Trophoblast cell (in vitro differentiated cells and primary cell): ENCODE measurements around the gene PEX10.

Source experiments
- DNase-seq, 2 donors: peaks; one replicate each; pipeline ENCODE4 v3.0.0-alpha.2; 2016
- H2AFZ ChIP-seq: 2 replicates; pipeline ENCODE4 v1.6.1; 2013; ENCODE audit warnings: low read length, moderate library complexity, mild to moderate bottlenecking; ENCODE audit not compliant: insufficient read depth, poor library complexity
- H2AK5ac ChIP-seq: 2 replicates; pipeline ENCODE4 v1.6.1; 2013; ENCODE audit warnings: mild to moderate bottlenecking, low read length
- H2BK120ac ChIP-seq: 2 replicates; pipeline ENCODE4 v1.6.1; 2013; ENCODE audit warnings: low read length, mild to moderate bottlenecking, moderate library complexity; ENCODE audit not compliant: insufficient read depth, poor library complexity
- H2BK12ac ChIP-seq: 2 replicates; pipeline ENCODE4 v1.6.1; 2013; ENCODE audit warnings: mild to moderate bottlenecking, low read length, moderate library complexity
- H2BK5ac ChIP-seq: 2 replicates; pipeline ENCODE4 v1.6.1; 2013; ENCODE audit warnings: low read length, low read depth, moderate library complexity, mild to moderate bottlenecking; ENCODE audit not compliant: poor library complexity
- H3K14ac ChIP-seq: 2 replicates; pipeline ENCODE4 v1.6.1; 2013; ENCODE audit warnings: mild to moderate bottlenecking, low read length
- H3K18ac ChIP-seq: 2 replicates; pipeline ENCODE4 v1.6.1; 2013; ENCODE audit warnings: mild to moderate bottlenecking, low read length
- H3K23ac ChIP-seq: 2 replicates; pipeline ENCODE4 v1.6.1; 2013; ENCODE audit warnings: low read length
- H3K27ac ChIP-seq: 2 replicates; pipeline ENCODE4 v1.5.1; 2013; ENCODE audit warnings: low read depth, mild to moderate bottlenecking, inconsistent platforms, low read length, moderate library complexity
- H3K27me3 ChIP-seq: 2 replicates; pipeline ENCODE4 v1.6.1; 2013; ENCODE audit warnings: inconsistent platforms, mild to moderate bottlenecking, low read length, moderate library complexity; ENCODE audit not compliant: insufficient read depth
- H3K36me3 ChIP-seq, 2 experiments: 1 replicate in 1 of 2; 2 replicates in 1 of 2; pipeline ENCODE4 v1.6.1; 2013; ENCODE audit warnings: low read length in 2 of 2, mild to moderate bottlenecking in 2 of 2, moderate library complexity in 1 of 2; ENCODE audit not compliant: insufficient read depth in 2 of 2, control insufficient read depth in 1 of 2
- H3K4ac ChIP-seq: 2 replicates; pipeline ENCODE4 v1.6.1; 2013; ENCODE audit warnings: low read depth, mild to moderate bottlenecking, low read length, moderate library complexity
- H3K4me1 ChIP-seq, 2 experiments: 1 replicate in 1 of 2; 2 replicates in 1 of 2; pipeline ENCODE4 v1.6.1; 2013; ENCODE audit warnings: low read length in 2 of 2, mild to moderate bottlenecking in 2 of 2, moderate library complexity in 1 of 2; ENCODE audit not compliant: insufficient read depth in 2 of 2, control insufficient read depth in 1 of 2
- H3K4me2 ChIP-seq: 2 replicates; pipeline ENCODE4 v1.6.1; 2013; ENCODE audit warnings: inconsistent platforms, mild to moderate bottlenecking, low read length, moderate library complexity
- H3K4me3 ChIP-seq: 2 replicates; pipeline ENCODE4 v1.5.1; 2013; ENCODE audit warnings: mild to moderate bottlenecking, low read depth, low read length, inconsistent platforms
- H3K79me1 ChIP-seq: one replicate; pipeline ENCODE4 v1.6.1; 2013; ENCODE audit warnings: low read length
- H3K79me2 ChIP-seq: 2 replicates; pipeline ENCODE4 v1.6.1; 2013; ENCODE audit warnings: low read length, mild to moderate bottlenecking; ENCODE audit not compliant: control insufficient read depth, insufficient read depth, poor library complexity
- H3K9ac ChIP-seq: 2 replicates; pipeline ENCODE4 v1.6.1; 2013; ENCODE audit warnings: mild to moderate bottlenecking, low read length
- H3K9me3 ChIP-seq: 2 replicates; pipeline ENCODE4 v1.6.1; 2013; ENCODE audit warnings: low read depth, mild to moderate bottlenecking, control low read depth, inconsistent platforms, low read length; ENCODE audit not compliant: insufficient read depth
- H4K12ac ChIP-seq: 2 replicates; pipeline ENCODE4 v1.6.1; 2013; ENCODE audit warnings: low read depth, mild to moderate bottlenecking, low read length, moderate library complexity
- H4K8ac ChIP-seq: 2 replicates; pipeline ENCODE4 v1.6.1; 2013; ENCODE audit warnings: low read depth, mild to moderate bottlenecking, low read length, moderate library complexity
- H4K91ac ChIP-seq: one replicate; pipeline ENCODE4 v1.6.1; 2013; ENCODE audit warnings: low read depth, mild to moderate bottlenecking, low read length, moderate library complexity
- WGBS: extraction: QIAGEN DNeasy Blood & Tissue Kit; methylation state at CpG from one replicate; pipeline ENCODE4 v1.1.7; 2013; ENCODE audit warnings: missing lambda C conversion rate; ENCODE audit not compliant: insufficient read length, insufficient coverage; ENCODE audit errors: extremely low coverage; 5-methylcytosine and 5-hydroxymethylcytosine counted together

The PEX10 gene

GRCh38 chr1:2408859-2409276, 3.5 kb downstream of the PEX10 start:
- Histone ChIP-seq H2BK5ac (no peak overlapping the region), H3K27ac (no peak overlapping the region), H2AFZ (no peak overlapping the region), H3K9me3 (no peaks in the 10 kb centered on the region), H2BK12ac (no peak overlapping the region), H3K36me3 (peaks cover 50 to 51% of the 10 kb centered on the region in 2 experiments), H3K4me3 (no peak overlapping the region), H3K27me3 (no peaks in the 10 kb centered on the region), H4K12ac (no peak overlapping the region), H2BK120ac (no peak overlapping the region), H3K4me2 (no peak overlapping the region), H3K79me2 (peaks cover 9% of the 10 kb centered on the region), H3K23ac (no peak overlapping the region), H3K14ac (no peak overlapping the region), H2AK5ac (no peak overlapping the region), H3K4ac (no peak overlapping the region), H3K79me1 (peaks cover 12% of the 10 kb centered on the region), H4K8ac (no peak overlapping the region), H3K4me1 (peaks cover 15 to 20% of the 10 kb centered on the region in 2 experiments), H4K91ac (peak overlapping the region; percentile 17), H3K9ac (no peak overlapping the region), H3K18ac (no peak overlapping the region)
- DNase-seq, result no peak
- no CpG with 5 or more reads among the region's 13 CpGs for WGBS

- Histone ChIP-seq H3K27me3 (no peaks in the 10 kb centered on the region), H3K79me2 (peaks cover 9% of the 10 kb centered on the region), H2BK12ac (no peak overlapping the region), H3K36me3 (peaks cover 53% of the 10 kb centered on the region in 2 experiments), H3K14ac (no peak overlapping the region), H3K4me1 (peaks cover 12 to 17% of the 10 kb centered on the region in 2 experiments), H3K4ac (no peak overlapping the region), H4K91ac (no peak overlapping the region), H3K18ac (no peak overlapping the region), H3K79me1 (peaks cover 12% of the 10 kb centered on the region), H3K27ac (no peak overlapping the region), H4K12ac (no peak overlapping the region), H3K4me2 (no peak overlapping the region), H2BK120ac (no peak overlapping the region), H3K9me3 (no peaks in the 10 kb centered on the region), H4K8ac (no peak overlapping the region), H2AFZ (no peak overlapping the region), H2AK5ac (no peak overlapping the region), H3K23ac (no peak overlapping the region), H3K4me3 (peak overlapping the region; percentile 13), H2BK5ac (no peak overlapping the region), H3K9ac (no peak overlapping the region)
- no CpG with 5 or more reads among the region's 24 CpGs for WGBS
- DNase-seq, result peak in 1 of 2 donors; percentile 20
These were observed 3.9 kb downstream of the PEX10 start for GRCh38 chr1:2408456-2408855.

- Histone ChIP-seq H3K79me2 (peaks cover 6% of the 10 kb centered on the region), H4K91ac (no peak overlapping the region), H2BK5ac (no peak overlapping the region), H3K79me1 (peaks cover 9% of the 10 kb centered on the region), H3K27me3 (no peaks in the 10 kb centered on the region), H3K27ac (no peak overlapping the region), H3K4me2 (no peak overlapping the region), H3K4me1 (peaks cover 7 to 12% of the 10 kb centered on the region in 2 experiments), H3K4ac (no peak overlapping the region), H2BK12ac (no peak overlapping the region), H3K9me3 (no peaks in the 10 kb centered on the region), H3K18ac (no peak overlapping the region), H3K9ac (no peak overlapping the region), H3K36me3 (peaks cover 57 to 58% of the 10 kb centered on the region in 2 experiments), H2BK120ac (no peak overlapping the region), H2AFZ (no peak overlapping the region), H4K12ac (no peak overlapping the region), H2AK5ac (no peak overlapping the region), H3K14ac (no peak overlapping the region), H4K8ac (no peak overlapping the region), H3K4me3 (no peak overlapping the region), H3K23ac (no peak overlapping the region)
- WGBS, result no CpG with 5 or more reads among the region's 8 CpGs
- DNase-seq, result no peak
These were observed 4.4 kb downstream of the PEX10 start for GRCh38 chr1:2407991-2408275.

- Histone ChIP-seq H3K79me1 (peaks cover 5% of the 10 kb centered on the region), H3K23ac (no peak overlapping the region), H4K91ac (no peak overlapping the region), H3K4me1 (peaks cover 6 to 11% of the 10 kb centered on the region in 2 experiments), H3K36me3 (peaks cover 62 to 64% of the 10 kb centered on the region in 2 experiments), H4K8ac (no peak overlapping the region), H3K9ac (no peak overlapping the region), H3K79me2 (peaks cover 4% of the 10 kb centered on the region), H3K27me3 (no peaks in the 10 kb centered on the region), H3K27ac (no peak overlapping the region), H2AK5ac (no peak overlapping the region), H2BK12ac (no peak overlapping the region), H2BK120ac (no peak overlapping the region), H2AFZ (no peak overlapping the region), H3K18ac (no peak overlapping the region), H3K4me2 (no peak overlapping the region), H4K12ac (no peak overlapping the region), H3K4me3 (no peak overlapping the region), H3K14ac (no peak overlapping the region), H2BK5ac (no peak overlapping the region), H3K9me3 (no peaks in the 10 kb centered on the region), H3K4ac (no peak overlapping the region)
- DNase-seq, result no peak
- WGBS, result no CpG with 5 or more reads among the region's 25 CpGs
These were observed 5.0 kb downstream of the PEX10 start for GRCh38 chr1:2407166-2407990.
